Left ventricle myocardium inferior (tissue), 1 donor: ENCODE data around the gene ARX. TPM values are rescaled to one million over a fixed set of nuclear protein-coding genes. Genes with fewer than 3 reads are reported as not detected.
A peak's percentile ranks its signal among the peaks of the same experiment; 100 is the strongest.

Experiments used
- DNase-seq: peaks from one replicate; pipeline ENCODE4 v3.0.0-alpha.2; 2020
- H3K27ac ChIP-seq: fragments of 200-600 bp; replicated peaks from 2 replicates; pipeline ENCODE4 v1.8.0; 2021
- H3K27me3 ChIP-seq: fragments of 200-600 bp; 2 replicates; pipeline ENCODE4 v1.8.0; 2021; ENCODE audit warnings: low read depth
- H3K36me3 ChIP-seq: fragments of 200-600 bp; 2 replicates; pipeline ENCODE4 v1.8.0; 2021
- H3K4me1 ChIP-seq: fragments of 200-600 bp; 2 replicates; pipeline ENCODE4 v1.8.0; 2021
- H3K4me3 ChIP-seq: fragments of 200-600 bp; 2 replicates; pipeline ENCODE4 v1.8.0; 2021; ENCODE audit warnings: mild to moderate bottlenecking, moderate library complexity
- H3K9me3 ChIP-seq: fragments of 200-600 bp; replicated peaks from 2 replicates; pipeline ENCODE4 v1.8.0; 2021
- intact Hi-C: fragments of 100-400 bp; cut with micrococcal nuclease; formaldehyde crosslinking; loops from one replicate; pipeline ENCODE4 v1.11.0; 2022
- total RNA-seq: library from RNA; stranded (reverse); fragmentation: NEBNext Ultra II Directional; extraction: Animal tissue kit (Norgen Biotek cat#: 25700); gene quantifications from one replicate; pipeline ENCODE4 v1.2.1, GENCODE V29; 2021
- TF ChIP-seq, protein P1 (sequence below): fragments of 200-600 bp; IDR thresholded peaks from 2 replicates; pipeline ENCODE4 v1.8.0; 2021; ENCODE audit warnings: antibody characterized with exemption, mild to moderate bottlenecking, borderline replicate concordance
- donor health status: DM: no; HTN: yes; CAD: no; lungs with severe emphysema.

The ARX gene
- total RNA-seq, 1 donor from 2014 or later = not detected

DNA sequence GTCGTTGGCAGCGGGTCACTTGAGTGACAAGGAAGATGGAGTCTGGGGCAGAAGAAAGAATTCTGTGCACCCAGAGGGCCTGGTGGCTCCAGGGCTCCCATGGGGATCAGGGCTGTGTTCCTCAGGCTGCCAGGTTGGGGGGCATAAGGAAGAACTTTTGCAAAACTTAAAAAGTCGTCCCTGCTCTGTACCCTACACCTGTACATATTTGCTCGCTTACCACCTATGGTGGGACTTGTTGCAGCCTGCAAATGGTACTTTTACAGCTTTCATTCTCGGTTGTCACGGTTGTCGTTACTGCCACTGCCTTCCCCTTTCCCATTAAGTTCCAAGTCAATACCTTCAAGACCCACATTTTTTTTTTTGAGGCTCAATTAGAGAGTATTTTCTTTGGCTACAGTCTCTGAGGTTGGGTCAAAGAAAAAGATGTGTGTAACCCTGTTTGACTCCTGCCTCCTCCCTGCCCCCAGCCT lies 9.1 kb downstream of the ARX start:
- Histone ChIP-seq H3K27ac (no peak overlapping the region), H3K4me1 (peaks cover 15% of the 10 kb centered on the region), H3K27me3 (peaks cover 98% of the 10 kb centered on the region), H3K4me3 (no peak overlapping the region), H3K36me3 (no peaks in the 10 kb centered on the region), H3K9me3 (no peaks in the 10 kb centered on the region)
- DNase-seq = no peak
- intact Hi-C loops = no loop called here
- TF ChIP-seq, protein P1, sequence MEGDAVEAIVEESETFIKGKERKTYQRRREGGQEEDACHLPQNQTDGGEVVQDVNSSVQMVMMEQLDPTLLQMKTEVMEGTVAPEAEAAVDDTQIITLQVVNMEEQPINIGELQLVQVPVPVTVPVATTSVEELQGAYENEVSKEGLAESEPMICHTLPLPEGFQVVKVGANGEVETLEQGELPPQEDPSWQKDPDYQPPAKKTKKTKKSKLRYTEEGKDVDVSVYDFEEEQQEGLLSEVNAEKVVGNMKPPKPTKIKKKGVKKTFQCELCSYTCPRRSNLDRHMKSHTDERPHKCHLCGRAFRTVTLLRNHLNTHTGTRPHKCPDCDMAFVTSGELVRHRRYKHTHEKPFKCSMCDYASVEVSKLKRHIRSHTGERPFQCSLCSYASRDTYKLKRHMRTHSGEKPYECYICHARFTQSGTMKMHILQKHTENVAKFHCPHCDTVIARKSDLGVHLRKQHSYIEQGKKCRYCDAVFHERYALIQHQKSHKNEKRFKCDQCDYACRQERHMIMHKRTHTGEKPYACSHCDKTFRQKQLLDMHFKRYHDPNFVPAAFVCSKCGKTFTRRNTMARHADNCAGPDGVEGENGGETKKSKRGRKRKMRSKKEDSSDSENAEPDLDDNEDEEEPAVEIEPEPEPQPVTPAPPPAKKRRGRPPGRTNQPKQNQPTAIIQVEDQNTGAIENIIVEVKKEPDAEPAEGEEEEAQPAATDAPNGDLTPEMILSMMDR = no peak

DNA sequence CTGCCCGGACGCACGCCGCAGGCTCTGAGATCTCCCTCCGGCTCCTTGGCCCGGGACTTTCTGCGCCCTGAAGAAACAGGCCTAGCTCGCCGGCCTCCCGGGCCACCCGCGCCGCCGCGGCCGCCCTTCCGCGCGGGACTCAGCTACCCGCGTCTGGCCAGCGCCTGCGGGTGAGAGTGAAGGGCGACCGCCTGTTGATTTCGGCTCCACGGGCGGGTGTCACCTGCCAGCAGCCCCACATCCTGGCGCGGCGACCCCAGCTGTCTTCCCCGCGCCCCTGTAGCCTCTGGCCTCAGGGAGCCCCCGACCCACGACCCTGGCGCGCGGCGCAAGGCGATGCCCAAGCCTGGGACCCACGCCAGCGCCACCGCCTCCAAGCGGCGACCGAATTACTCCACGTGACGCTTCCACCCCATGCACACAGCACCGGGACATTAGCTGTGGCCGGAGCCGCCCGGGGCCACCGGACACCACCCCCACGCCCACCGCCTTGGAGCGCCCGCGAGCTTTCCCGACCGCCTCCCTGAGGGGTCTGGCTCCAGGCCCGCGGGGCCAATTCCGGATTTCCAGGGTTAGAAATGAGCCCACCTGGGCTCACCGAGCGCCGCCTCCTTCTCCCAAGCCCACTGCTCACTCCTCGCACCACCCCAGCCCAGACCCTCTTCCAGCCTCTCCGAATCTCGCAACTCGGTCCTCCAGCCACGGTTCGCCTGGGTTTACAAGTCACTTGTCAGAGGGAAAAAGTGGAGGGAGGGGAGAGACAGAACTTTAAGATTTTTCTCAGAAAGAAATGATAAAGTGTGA lies 10.2 kb downstream of the ARX start:
- H3K9me3 ChIP-seq = no peaks in the 10 kb centered on the region
- intact Hi-C loops = no loop called here

DNA sequence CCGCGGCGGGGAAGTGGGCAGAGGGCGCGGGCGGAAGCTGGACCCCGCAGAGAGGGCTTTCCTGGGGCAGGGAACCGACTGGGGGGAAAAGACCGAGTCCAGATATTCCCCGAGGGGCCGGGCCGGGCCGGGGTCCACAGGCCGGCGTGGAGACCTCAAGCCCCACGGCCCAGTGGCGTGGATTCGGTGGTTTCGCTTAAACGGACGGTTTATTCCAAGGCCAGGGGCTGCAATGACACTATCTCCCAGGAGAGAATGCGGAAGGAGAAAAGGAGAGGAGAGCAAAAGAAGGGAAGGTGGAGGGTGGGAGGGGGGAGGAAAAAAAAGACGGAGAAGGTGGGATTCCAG lies 10.8 kb downstream of the ARX start:
- intact Hi-C loops = no loop called here
- H3K9me3 ChIP-seq = no peaks in the 10 kb centered on the region
- TF ChIP-seq, protein P1 = no peak
- H3K36me3 ChIP-seq = no peaks in the 10 kb centered on the region
- H3K4me3 ChIP-seq = peak overlapping the region; percentile 49
- no peak overlapping the region for H3K27ac ChIP-seq
- H3K27me3 ChIP-seq = peaks cover 82% of the 10 kb centered on the region
- H3K4me1 ChIP-seq = peaks cover 15% of the 10 kb centered on the region
- no peak for DNase-seq

More for the DNA sequence above, 10.2 kb downstream of the ARX start:
- Histone ChIP-seq H3K4me1 (peaks cover 15% of the 10 kb centered on the region), H3K36me3 (no peaks in the 10 kb centered on the region), H3K4me3 (peak overlapping the region; percentile 49), H3K27ac (no peak overlapping the region), H3K27me3 (peaks cover 88% of the 10 kb centered on the region)
- TF ChIP-seq, protein P1 = no peak
- DNase-seq = no peak

DNA sequence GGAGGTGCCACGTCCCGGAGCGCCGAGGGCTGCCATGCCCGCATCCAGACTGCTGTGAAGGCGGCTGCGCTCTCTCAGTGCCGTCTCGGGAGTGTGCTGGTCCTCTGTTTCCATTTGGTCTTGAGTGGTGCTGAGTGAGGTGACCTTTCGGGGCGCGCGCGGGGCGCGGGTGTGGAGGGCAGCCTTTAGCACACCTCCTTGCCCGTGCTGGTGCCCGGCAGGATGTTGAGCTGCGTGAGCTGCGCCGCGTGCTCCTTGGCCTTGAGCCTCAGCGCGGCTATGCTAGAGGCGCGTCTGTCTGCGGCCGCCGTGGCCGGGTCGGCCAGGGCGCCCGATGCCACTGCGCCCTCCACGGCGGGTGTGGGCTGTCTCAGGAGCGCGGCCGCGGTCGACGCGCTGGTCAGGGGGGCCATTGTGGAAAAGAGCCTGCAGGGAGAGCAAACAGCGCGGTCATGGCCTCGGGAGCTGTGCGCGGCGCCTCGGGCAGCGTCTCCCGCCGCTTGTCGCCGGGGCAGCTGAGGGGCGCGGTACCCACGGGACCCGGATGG lies 11.2 kb downstream of the ARX start:
- TF ChIP-seq, protein P1 = no peak
- Histone ChIP-seq H3K36me3 (no peaks in the 10 kb centered on the region), H3K4me1 (peaks cover 15% of the 10 kb centered on the region), H3K27ac (no peak overlapping the region), H3K27me3 (peaks cover 78% of the 10 kb centered on the region), H3K4me3 (peak overlapping the region; percentile 49), H3K9me3 (no peaks in the 10 kb centered on the region)
- no peak for DNase-seq
- intact Hi-C loops = no loop called here

DNA sequence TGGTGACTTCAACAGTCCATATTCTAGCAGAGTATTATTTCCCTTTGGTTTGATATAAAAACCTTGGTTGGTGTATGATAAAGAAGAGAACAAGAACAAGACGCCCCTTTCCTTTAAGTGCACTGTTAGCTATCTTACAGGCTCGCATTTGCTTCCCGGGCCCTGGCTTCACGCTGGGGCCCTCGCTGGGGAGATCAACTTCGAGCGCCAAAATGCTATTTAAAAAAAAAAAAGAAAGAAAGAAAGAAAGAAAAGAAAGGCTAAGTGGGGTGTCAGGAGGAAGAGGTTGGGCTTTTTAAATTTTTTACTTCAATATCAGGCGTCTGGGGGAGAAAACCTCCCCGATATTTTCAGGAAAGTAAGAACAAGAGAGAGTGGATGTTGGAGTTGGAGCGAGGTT lies 11.7 kb downstream of the ARX start:
- Histone ChIP-seq H3K36me3 (no peaks in the 10 kb centered on the region), H3K9me3 (no peaks in the 10 kb centered on the region), H3K4me1 (peaks cover 15% of the 10 kb centered on the region), H3K27me3 (peaks cover 72% of the 10 kb centered on the region), H3K27ac (no peak overlapping the region), H3K4me3 (no peak overlapping the region)
- TF ChIP-seq, protein P1 = no peak
- no peak for DNase-seq
- intact Hi-C loops = no loop called here
